H9 (cell line): Measurements from ENCODE around the gene CAPN2. TPM values are rescaled to one million over a fixed set of nuclear protein-coding genes. Genes with fewer than 3 reads are reported as not detected.

ENCODE experiments used
- DNase-seq: peaks from one replicate; pipeline ENCODE4 v3.0.0-alpha.2; 2017
- H2AFZ ChIP-seq: one replicate; pipeline ENCODE4 v1.6.1; 2013; ENCODE audit warnings: mild to moderate bottlenecking, low read length, control low read depth, moderate library complexity
- H2AK5ac ChIP-seq: 2 replicates; pipeline ENCODE4 v1.6.1; 2013; ENCODE audit warnings: low read length, control low read depth, mixed read lengths; ENCODE audit not compliant: insufficient read length
- H2BK120ac ChIP-seq: one replicate; pipeline ENCODE4 v1.6.1; 2013; ENCODE audit warnings: low read depth, mild to moderate bottlenecking, low read length, control low read depth, inconsistent platforms; ENCODE audit not compliant: poor library complexity, severe bottlenecking
- H2BK12ac ChIP-seq: 2 replicates; pipeline ENCODE4 v1.6.1; 2013; ENCODE audit warnings: low read length, control low read depth, mixed read lengths, low read depth; ENCODE audit not compliant: insufficient read length
- H2BK15ac ChIP-seq: 2 replicates; pipeline ENCODE4 v1.6.1; 2013; ENCODE audit warnings: low read depth, low read length, control low read depth
- H2BK20ac ChIP-seq: one replicate; pipeline ENCODE4 v1.6.1; 2013; ENCODE audit warnings: low read depth, mild to moderate bottlenecking, low read length, control low read depth, inconsistent platforms; ENCODE audit not compliant: poor library complexity, severe bottlenecking
- H2BK5ac ChIP-seq: 2 replicates; pipeline ENCODE4 v1.6.1; 2013; ENCODE audit warnings: low read length, control low read depth, mixed read lengths; ENCODE audit not compliant: insufficient read length
- H3K14ac ChIP-seq: 2 replicates; pipeline ENCODE4 v1.6.1; 2013; ENCODE audit warnings: low read length, control low read depth; ENCODE audit not compliant: insufficient read depth
- H3K18ac ChIP-seq: 2 replicates; pipeline ENCODE4 v1.6.1; 2013; ENCODE audit warnings: low read depth, mild to moderate bottlenecking, mixed read lengths, low read length, control low read depth; ENCODE audit not compliant: insufficient read length
- H3K23ac ChIP-seq: 2 replicates; pipeline ENCODE4 v1.6.1; 2013; ENCODE audit warnings: low read length, control low read depth, mixed read lengths, low read depth; ENCODE audit not compliant: insufficient read length
- H3K23me2 ChIP-seq: 2 replicates; pipeline ENCODE4 v1.6.1; 2013; ENCODE audit warnings: low read depth, mild to moderate bottlenecking, mixed read lengths, low read length, control low read depth; ENCODE audit not compliant: insufficient read length, poor library complexity, severe bottlenecking
- H3K27ac ChIP-seq: 2 replicates; pipeline ENCODE4 v1.5.1; 2013; ENCODE audit warnings: low read length, control low read depth, mixed read lengths, low read depth; ENCODE audit not compliant: insufficient read length
- H3K27me3 ChIP-seq: 2 replicates; pipeline ENCODE4 v1.6.1; 2013; ENCODE audit warnings: low read length, control low read depth, inconsistent platforms; ENCODE audit not compliant: insufficient read depth
- H3K4ac ChIP-seq: 2 replicates; pipeline ENCODE4 v1.6.1; 2013; ENCODE audit warnings: low read depth, mild to moderate bottlenecking, control low read depth, inconsistent platforms, low read length, moderate library complexity
- H3K4me1 ChIP-seq: 2 replicates; pipeline ENCODE4 v1.6.1; 2013; ENCODE audit warnings: low read length, control low read depth, inconsistent platforms; ENCODE audit not compliant: insufficient read depth
- H3K4me2 ChIP-seq: 2 replicates; pipeline ENCODE4 v1.6.1; 2013; ENCODE audit warnings: low read length, control low read depth, mixed read lengths; ENCODE audit not compliant: insufficient read length, insufficient read depth
- H3K56ac ChIP-seq: 2 replicates; pipeline ENCODE4 v1.6.1; 2013; ENCODE audit warnings: low read depth, mild to moderate bottlenecking, mixed read lengths, low read length, control low read depth; ENCODE audit not compliant: insufficient read length
- H3K79me1 ChIP-seq: 2 replicates; pipeline ENCODE4 v1.6.1; 2013; ENCODE audit warnings: low read depth, mild to moderate bottlenecking, moderate library complexity, low read length, control low read depth, inconsistent platforms; ENCODE audit not compliant: insufficient read depth, poor library complexity, severe bottlenecking
- H3K79me2 ChIP-seq: 2 replicates; pipeline ENCODE4 v1.6.1; 2013; ENCODE audit warnings: low read length, control low read depth, inconsistent platforms; ENCODE audit not compliant: insufficient read depth
- H3K9ac ChIP-seq: 2 replicates; pipeline ENCODE4 v1.6.1; 2013; ENCODE audit warnings: low read length, control low read depth, mixed read lengths; ENCODE audit not compliant: insufficient read length; ENCODE audit errors: extremely low read depth
- H3K9me3 ChIP-seq: one replicate; pipeline ENCODE4 v1.6.1; 2013; ENCODE audit warnings: low read depth, low read length, inconsistent platforms; ENCODE audit not compliant: control insufficient read depth
- H3T11ph ChIP-seq: one replicate; pipeline ENCODE4 v1.6.1; 2013; ENCODE audit warnings: mild to moderate bottlenecking, low read length, control low read depth, inconsistent platforms
- H4K20me1 ChIP-seq: one replicate; pipeline ENCODE4 v1.6.1; 2013; ENCODE audit not compliant: control insufficient read depth, insufficient read length, insufficient read depth
- H4K5ac ChIP-seq: 2 replicates; pipeline ENCODE4 v1.6.1; 2013; ENCODE audit warnings: low read depth, mild to moderate bottlenecking, mixed read lengths, low read length, control low read depth; ENCODE audit not compliant: insufficient read length
- H4K8ac ChIP-seq: replicated peaks from 2 replicates; pipeline ENCODE4 v1.6.1; 2013; ENCODE audit warnings: low read length, control low read depth, mixed read lengths, low read depth; ENCODE audit not compliant: insufficient read length
- H4K91ac ChIP-seq: 2 replicates; pipeline ENCODE4 v1.6.1; 2013; ENCODE audit warnings: low read depth, mild to moderate bottlenecking, moderate library complexity, mixed read lengths, low read length, control low read depth; ENCODE audit not compliant: insufficient read length
- H3K27ac Mint-ChIP-seq, 3 experiments: 2 replicates in 2 of 3; 3 replicates in 1 of 3; pipeline ENCODE4 v1.8.0; 2020 to 2021; ENCODE audit warnings: mixed read lengths in 3 of 3, mild to moderate bottlenecking in 1 of 3, moderate library complexity in 1 of 3
- H3K27me3 Mint-ChIP-seq: 2 replicates; pipeline ENCODE4 v1.8.0; 2021; ENCODE audit warnings: low read depth, mild to moderate bottlenecking, moderate library complexity, mixed read lengths
- H3K36me3 Mint-ChIP-seq, 3 experiments: 2 replicates in 2 of 3; 3 replicates in 1 of 3; pipeline ENCODE4 v1.8.0; 2020 to 2021; ENCODE audit warnings: low read depth in 3 of 3, mixed read lengths in 3 of 3; ENCODE audit not compliant: insufficient read depth in 1 of 3
- H3K4me1 Mint-ChIP-seq, 2 experiments: 2 replicates each; pipeline ENCODE4 v1.8.0; 2020; ENCODE audit warnings: mixed read lengths in 2 of 2
- H3K4me3 Mint-ChIP-seq, 2 experiments: 2 replicates in 1 of 2; 3 replicates in 1 of 2; pipeline ENCODE4 v1.8.0; 2020 to 2021; ENCODE audit warnings: mild to moderate bottlenecking in 2 of 2, mixed read lengths in 2 of 2, moderate library complexity in 1 of 2
- H3K9me3 Mint-ChIP-seq, 2 experiments: 2 replicates in 1 of 2; 3 replicates in 1 of 2; pipeline ENCODE4 v1.8.0; 2020; ENCODE audit warnings: mild to moderate bottlenecking in 2 of 2, mixed read lengths in 2 of 2, moderate library complexity in 1 of 2
- WGBS: extraction: QIAGEN DNeasy Blood & Tissue Kit; methylation state at CpG from one replicate; pipeline ENCODE4 v1.1.7; 2013; ENCODE audit warnings: missing lambda C conversion rate, low lambda C conversion rate, mixed read lengths; ENCODE audit not compliant: insufficient read length; ENCODE audit errors: extremely low coverage; 5-methylcytosine and 5-hydroxymethylcytosine counted together
- total RNA-seq: library from RNA; stranded (reverse); gene quantifications from 2 replicates; pipeline ENCODE4 v1.2.1, GENCODE V29; 2021
- TF ChIP-seq, protein P1 (sequence below): fragments of 200-600 bp; sonication (generic); conservative IDR thresholded peaks from 3 replicates; pipeline ENCODE4 v1.8.0; 2021; ENCODE audit warnings: antibody characterized with exemption, mild to moderate bottlenecking

CAPN2 gene
- total RNA-seq, 1 experiment from 2014 or later = 32.2 TPM

DNA sequence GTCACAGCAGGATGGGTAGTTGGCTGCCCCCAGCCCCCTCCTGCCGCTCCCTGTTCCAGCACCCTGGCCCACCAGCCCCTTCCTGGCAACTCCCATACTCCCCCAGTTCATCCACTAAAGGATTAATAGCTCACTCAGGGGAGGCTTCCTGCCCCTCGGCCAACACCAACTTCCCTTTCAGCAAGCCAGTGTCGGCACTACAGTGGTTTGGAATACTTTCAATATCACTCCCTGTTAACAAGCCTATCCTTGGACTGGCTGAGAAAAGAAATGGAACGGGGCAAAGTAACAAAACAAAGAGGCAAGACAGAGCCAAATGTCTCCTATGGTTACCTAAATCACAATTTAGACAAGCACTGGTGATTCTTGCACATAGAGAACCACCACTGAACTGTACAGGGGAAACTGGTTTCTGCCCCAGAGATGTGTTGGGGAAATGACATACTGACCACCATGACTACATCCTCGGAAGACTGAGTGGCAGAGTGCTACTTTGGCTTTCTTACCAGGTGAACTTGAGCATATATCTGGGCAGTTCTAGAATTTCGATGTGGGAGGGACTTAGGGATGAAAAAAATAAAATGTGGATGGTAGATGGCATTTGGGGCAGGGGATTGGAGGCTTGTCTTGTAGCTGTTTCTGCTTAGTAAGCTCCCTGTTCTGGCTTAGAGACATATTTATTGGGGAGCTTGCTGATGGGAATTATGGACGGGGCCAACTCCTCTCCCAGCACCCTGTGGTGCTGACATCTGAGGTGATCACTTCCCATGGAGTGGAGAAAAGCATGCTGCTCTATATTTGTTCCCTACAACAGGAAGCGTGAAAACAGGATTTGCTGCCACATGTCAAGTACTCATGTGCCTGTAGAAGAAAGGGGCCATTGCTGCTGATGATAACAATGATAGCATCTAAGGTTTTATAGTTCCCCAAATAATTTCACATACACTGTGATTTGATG, 7.1 kb upstream of the CAPN2 start:
- TF ChIP-seq, protein P1, sequence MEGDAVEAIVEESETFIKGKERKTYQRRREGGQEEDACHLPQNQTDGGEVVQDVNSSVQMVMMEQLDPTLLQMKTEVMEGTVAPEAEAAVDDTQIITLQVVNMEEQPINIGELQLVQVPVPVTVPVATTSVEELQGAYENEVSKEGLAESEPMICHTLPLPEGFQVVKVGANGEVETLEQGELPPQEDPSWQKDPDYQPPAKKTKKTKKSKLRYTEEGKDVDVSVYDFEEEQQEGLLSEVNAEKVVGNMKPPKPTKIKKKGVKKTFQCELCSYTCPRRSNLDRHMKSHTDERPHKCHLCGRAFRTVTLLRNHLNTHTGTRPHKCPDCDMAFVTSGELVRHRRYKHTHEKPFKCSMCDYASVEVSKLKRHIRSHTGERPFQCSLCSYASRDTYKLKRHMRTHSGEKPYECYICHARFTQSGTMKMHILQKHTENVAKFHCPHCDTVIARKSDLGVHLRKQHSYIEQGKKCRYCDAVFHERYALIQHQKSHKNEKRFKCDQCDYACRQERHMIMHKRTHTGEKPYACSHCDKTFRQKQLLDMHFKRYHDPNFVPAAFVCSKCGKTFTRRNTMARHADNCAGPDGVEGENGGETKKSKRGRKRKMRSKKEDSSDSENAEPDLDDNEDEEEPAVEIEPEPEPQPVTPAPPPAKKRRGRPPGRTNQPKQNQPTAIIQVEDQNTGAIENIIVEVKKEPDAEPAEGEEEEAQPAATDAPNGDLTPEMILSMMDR = no peak
- H3K36me3 Mint-ChIP-seq = no peaks in the 10 kb centered on the region
- Histone ChIP-seq H3K9ac (no peak overlapping the region), H3K27ac (no peak overlapping the region), H3K27me3 (no peaks in the 10 kb centered on the region), H3K4ac (no peak overlapping the region), H3K14ac (no peak overlapping the region), H2BK20ac (no peak overlapping the region), H3K4me1 (no peaks in the 10 kb centered on the region), H2BK120ac (no peak overlapping the region), H4K8ac (no peak overlapping the region), H2BK5ac (no peak overlapping the region), H2AFZ (no peak overlapping the region), H3K9me3 (no peaks in the 10 kb centered on the region), H4K5ac (no peak overlapping the region), H3K23me2 (no peaks in the 10 kb centered on the region), H3K79me2 (no peaks in the 10 kb centered on the region), H3T11ph (no peak overlapping the region), H4K20me1 (no peaks in the 10 kb centered on the region), H3K23ac (no peak overlapping the region), H4K91ac (no peak overlapping the region), H3K56ac (no peak overlapping the region), H3K18ac (no peak overlapping the region), H2BK12ac (no peak overlapping the region), H2BK15ac (no peak overlapping the region), H3K4me2 (no peak overlapping the region), H3K79me1 (no peaks in the 10 kb centered on the region), H2AK5ac (no peak overlapping the region)
- peaks cover 20% of the 10 kb centered on the region for H3K27me3 Mint-ChIP-seq
- peaks cover 30 to 31% of the 10 kb centered on the region in 2 experiments for H3K4me1 Mint-ChIP-seq
- no peak overlapping the region for H3K4me3 Mint-ChIP-seq
- WGBS = no CpG with 5 or more reads among the region's 8 CpGs
- H3K9me3 Mint-ChIP-seq = no peaks in the 10 kb centered on the region; a peak in 1 of 5 replicates
- no peak for DNase-seq
- H3K27ac Mint-ChIP-seq = no peak overlapping the region; a peak in 1 of 7 replicates
